ENCODE measurements around the gene CTRB1. TPM values are rescaled to one million over a fixed set of nuclear protein-coding genes. Genes with fewer than 3 reads are reported as not detected.

CTRB1 gene
- total and polyA plus RNA-seq, 2 of the 8 experiments (the other 6 are each of a cell fraction or from before 2014, with no cell fraction given) = not detected

DNA sequence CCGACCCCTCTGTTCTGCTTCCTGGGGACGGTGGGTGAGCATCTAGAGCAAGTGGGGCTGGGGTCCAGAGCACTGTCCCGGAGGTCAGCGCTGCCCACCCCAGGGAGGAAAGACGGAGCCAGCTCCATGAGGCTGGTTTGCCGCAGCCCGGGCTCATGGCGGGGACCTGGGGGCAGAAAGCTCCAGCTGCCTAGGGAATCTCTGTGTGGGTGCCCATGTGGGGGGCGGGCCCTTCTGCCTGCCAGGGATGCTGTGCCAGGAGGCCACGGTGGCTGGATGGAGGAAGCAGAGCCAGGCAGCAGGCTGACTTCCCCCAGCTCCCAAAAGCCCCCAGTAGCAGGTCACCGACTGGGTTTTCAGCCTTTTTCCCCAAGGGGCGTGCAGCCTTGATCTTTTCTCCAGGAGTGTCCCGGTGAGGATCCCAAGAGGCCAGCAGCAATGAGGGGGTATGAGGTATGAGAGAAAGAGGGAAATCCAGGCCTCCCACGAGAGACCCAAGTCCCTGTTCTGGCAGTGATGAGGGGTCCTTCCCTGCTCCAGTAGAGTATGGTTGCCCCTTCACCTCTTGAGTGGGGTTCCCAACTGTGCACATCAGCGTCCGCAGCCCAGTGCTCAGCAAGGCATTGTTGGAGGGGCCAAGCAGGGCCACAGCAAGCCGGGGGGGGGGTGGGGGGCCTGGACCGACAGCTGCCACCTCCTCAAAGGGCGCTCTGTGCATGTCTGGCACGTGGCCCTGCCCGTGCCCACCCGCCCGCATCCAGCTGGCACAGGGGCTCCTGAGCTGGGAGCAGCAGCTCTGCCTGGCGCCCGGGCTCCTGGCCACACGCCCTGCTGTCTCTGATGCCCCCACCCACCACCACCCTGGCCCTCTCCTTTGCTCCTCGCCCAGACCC is 48.2 kb downstream of the CTRB1 start (continued):
- no peak for TF ChIP-seq CTCF (IDR thresholded peaks at IDR 0.05; ENCODE audit: control extremely low read depth in 1 of 3, insufficient read depth in 1 of 3, low read depth in 1 of 3, low read length in 3 of 3)
- TF ChIP-seq YY1 (IDR thresholded peaks at IDR 0.05; ENCODE audit: low read depth, low read length) = no peak
- TF ChIP-seq FOSL1 (IDR thresholded peaks at IDR 0.05; ENCODE audit: insufficient read depth, low read depth, low read length) = no peak
- TF ChIP-seq POLR2AphosphoS5 (IDR thresholded peaks at IDR 0.05; ENCODE audit: low read depth, low read length) = no peak
- TF ChIP-seq, protein P1, sequence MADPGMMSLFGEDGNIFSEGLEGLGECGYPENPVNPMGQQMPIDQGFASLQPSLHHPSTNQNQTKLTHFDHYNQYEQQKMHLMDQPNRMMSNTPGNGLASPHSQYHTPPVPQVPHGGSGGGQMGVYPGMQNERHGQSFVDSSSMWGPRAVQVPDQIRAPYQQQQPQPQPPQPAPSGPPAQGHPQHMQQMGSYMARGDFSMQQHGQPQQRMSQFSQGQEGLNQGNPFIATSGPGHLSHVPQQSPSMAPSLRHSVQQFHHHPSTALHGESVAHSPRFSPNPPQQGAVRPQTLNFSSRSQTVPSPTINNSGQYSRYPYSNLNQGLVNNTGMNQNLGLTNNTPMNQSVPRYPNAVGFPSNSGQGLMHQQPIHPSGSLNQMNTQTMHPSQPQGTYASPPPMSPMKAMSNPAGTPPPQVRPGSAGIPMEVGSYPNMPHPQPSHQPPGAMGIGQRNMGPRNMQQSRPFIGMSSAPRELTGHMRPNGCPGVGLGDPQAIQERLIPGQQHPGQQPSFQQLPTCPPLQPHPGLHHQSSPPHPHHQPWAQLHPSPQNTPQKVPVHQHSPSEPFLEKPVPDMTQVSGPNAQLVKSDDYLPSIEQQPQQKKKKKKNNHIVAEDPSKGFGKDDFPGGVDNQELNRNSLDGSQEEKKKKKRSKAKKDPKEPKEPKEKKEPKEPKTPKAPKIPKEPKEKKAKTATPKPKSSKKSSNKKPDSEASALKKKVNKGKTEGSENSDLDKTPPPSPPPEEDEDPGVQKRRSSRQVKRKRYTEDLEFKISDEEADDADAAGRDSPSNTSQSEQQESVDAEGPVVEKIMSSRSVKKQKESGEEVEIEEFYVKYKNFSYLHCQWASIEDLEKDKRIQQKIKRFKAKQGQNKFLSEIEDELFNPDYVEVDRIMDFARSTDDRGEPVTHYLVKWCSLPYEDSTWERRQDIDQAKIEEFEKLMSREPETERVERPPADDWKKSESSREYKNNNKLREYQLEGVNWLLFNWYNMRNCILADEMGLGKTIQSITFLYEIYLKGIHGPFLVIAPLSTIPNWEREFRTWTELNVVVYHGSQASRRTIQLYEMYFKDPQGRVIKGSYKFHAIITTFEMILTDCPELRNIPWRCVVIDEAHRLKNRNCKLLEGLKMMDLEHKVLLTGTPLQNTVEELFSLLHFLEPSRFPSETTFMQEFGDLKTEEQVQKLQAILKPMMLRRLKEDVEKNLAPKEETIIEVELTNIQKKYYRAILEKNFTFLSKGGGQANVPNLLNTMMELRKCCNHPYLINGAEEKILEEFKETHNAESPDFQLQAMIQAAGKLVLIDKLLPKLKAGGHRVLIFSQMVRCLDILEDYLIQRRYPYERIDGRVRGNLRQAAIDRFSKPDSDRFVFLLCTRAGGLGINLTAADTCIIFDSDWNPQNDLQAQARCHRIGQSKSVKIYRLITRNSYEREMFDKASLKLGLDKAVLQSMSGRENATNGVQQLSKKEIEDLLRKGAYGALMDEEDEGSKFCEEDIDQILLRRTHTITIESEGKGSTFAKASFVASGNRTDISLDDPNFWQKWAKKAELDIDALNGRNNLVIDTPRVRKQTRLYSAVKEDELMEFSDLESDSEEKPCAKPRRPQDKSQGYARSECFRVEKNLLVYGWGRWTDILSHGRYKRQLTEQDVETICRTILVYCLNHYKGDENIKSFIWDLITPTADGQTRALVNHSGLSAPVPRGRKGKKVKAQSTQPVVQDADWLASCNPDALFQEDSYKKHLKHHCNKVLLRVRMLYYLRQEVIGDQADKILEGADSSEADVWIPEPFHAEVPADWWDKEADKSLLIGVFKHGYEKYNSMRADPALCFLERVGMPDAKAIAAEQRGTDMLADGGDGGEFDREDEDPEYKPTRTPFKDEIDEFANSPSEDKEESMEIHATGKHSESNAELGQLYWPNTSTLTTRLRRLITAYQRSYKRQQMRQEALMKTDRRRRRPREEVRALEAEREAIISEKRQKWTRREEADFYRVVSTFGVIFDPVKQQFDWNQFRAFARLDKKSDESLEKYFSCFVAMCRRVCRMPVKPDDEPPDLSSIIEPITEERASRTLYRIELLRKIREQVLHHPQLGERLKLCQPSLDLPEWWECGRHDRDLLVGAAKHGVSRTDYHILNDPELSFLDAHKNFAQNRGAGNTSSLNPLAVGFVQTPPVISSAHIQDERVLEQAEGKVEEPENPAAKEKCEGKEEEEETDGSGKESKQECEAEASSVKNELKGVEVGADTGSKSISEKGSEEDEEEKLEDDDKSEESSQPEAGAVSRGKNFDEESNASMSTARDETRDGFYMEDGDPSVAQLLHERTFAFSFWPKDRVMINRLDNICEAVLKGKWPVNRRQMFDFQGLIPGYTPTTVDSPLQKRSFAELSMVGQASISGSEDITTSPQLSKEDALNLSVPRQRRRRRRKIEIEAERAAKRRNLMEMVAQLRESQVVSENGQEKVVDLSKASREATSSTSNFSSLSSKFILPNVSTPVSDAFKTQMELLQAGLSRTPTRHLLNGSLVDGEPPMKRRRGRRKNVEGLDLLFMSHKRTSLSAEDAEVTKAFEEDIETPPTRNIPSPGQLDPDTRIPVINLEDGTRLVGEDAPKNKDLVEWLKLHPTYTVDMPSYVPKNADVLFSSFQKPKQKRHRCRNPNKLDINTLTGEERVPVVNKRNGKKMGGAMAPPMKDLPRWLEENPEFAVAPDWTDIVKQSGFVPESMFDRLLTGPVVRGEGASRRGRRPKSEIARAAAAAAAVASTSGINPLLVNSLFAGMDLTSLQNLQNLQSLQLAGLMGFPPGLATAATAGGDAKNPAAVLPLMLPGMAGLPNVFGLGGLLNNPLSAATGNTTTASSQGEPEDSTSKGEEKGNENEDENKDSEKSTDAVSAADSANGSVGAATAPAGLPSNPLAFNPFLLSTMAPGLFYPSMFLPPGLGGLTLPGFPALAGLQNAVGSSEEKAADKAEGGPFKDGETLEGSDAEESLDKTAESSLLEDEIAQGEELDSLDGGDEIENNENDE (IDR thresholded peaks at IDR 0.05; ENCODE audit: insufficient replicate concordance, low read length) = no peak
- no peak for TF ChIP-seq BCL11A (IDR thresholded peaks at IDR 0.05; ENCODE audit: low read depth in 2 of 2, low read length in 2 of 2)
- TF ChIP-seq, protein P2, sequence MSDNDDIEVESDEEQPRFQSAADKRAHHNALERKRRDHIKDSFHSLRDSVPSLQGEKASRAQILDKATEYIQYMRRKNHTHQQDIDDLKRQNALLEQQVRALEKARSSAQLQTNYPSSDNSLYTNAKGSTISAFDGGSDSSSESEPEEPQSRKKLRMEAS (IDR thresholded peaks at IDR 0.05) = no peak
